ENCODE results near the gene OTULIN. TPM values are rescaled to one million over a fixed set of nuclear protein-coding genes. Genes with fewer than 3 reads are reported as not detected.

Gene OTULIN
- total RNA-seq, 1 donor from 2014 or later = 22.4 TPM

DNA sequence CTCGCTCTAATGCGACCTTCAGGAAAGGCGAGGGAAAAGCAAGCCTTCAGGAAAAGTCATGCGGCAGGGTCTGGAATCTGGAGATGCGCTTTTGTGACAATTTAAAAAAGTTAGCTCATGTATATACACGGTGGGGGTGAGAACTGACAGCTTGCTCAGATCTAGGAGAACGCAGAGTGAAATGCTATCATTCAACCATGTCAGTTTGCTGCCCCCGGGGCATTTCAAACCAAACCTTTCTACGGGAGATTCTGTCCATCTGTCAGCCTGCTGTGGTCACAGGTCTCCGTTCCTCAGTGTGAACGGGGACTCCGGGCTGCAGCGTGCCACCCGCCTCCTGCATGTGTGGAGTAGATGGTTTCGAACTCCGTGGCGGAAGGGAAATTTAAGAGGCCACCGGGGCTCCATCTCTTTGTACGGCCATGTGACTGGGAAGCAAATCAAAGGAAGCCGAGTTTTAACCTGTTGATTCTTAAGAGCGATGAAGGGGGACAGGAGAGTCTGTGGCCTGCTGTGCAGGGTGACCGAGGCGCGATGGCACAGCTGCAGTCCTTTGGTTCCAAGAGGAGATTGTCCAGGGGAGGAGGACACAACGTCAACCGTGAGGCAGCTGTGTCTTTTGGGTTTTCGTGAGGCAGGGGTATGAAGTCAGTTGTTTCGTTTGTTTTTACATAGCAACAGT, 45.9 kb downstream of the OTULIN start:
- intact Hi-C loops (cut with DNase I) = no loop called here
- DNase-seq (ENCODE audit: missing footprints) (peak; percentile 44), ATAC-seq (no peak)

- DNase-seq (ENCODE audit: missing footprints) = peak; percentile 55
- ATAC-seq = no peak
- intact Hi-C loops (cut with DNase I) = no loop called here
Observed at GRCh38 chr5:14712131-14712530, 47.6 kb downstream of the OTULIN start.

GRCh38 chr5:14712666-14713065, 48.1 kb downstream of the OTULIN start:
- DNase-seq (ENCODE audit: missing footprints) (peak; percentile 48), ATAC-seq (no peak)
- intact Hi-C loops (cut with DNase I) = no loop called here

- no peak for ATAC-seq
- intact Hi-C loops (cut with DNase I) = no loop called here
- DNase-seq (ENCODE audit: missing footprints) = peak; percentile 65
Observed at GRCh38 chr5:14713476-14714390, 49.2 kb downstream of the OTULIN start.

- DNase-seq (ENCODE audit: missing footprints) (no peak), ATAC-seq (peak; percentile 40)
- intact Hi-C loops (cut with DNase I) = no loop called here
Observed at GRCh38 chr5:14714706-14715105, 50.2 kb downstream of the OTULIN start.

DNA sequence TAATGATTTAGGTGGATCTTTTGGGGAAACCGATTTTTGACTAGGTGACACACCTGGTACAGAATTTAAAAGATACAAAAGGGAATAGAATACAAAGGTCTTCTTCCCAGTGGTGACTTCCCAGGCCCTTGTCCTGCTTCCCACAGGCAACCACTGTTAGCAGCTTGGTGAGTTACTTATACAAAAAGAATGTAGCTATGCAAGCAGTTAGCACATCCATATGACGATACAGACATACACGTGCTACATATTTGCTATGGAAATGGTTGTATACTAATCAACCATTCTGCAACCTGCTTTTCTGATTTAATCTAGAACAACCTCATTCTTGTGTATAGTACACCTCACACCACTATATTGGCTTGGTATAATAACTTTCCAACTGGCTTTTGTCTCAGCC, 51.0 kb downstream of the OTULIN start:
- ATAC-seq (no peak), DNase-seq (ENCODE audit: missing footprints) (no peak)
- intact Hi-C loops (cut with DNase I) = no loop called here

- intact Hi-C loops (cut with DNase I) = no loop called here
- no peak for ATAC-seq
- DNase-seq (ENCODE audit: missing footprints) = no peak
Observed at GRCh38 chr5:14716755-14717752, 52.5 kb downstream of the OTULIN start.

- no peak for ATAC-seq
- intact Hi-C loops (cut with DNase I) = no loop called here
- no peak for DNase-seq (ENCODE audit: missing footprints)
Observed at GRCh38 chr5:14718778-14719177, 54.3 kb downstream of the OTULIN start.

GRCh38 chr5:14720236-14720923, 55.9 kb downstream of the OTULIN start:
- DNase-seq (ENCODE audit: missing footprints) (no peak), ATAC-seq (no peak)
- intact Hi-C loops (cut with DNase I) = no loop called here

GRCh38 chr5:14721990-14722656, 57.6 kb downstream of the OTULIN start:
- no peak for DNase-seq (ENCODE audit: missing footprints)
- intact Hi-C loops (cut with DNase I) = no loop called here
- no peak for ATAC-seq

DNA sequence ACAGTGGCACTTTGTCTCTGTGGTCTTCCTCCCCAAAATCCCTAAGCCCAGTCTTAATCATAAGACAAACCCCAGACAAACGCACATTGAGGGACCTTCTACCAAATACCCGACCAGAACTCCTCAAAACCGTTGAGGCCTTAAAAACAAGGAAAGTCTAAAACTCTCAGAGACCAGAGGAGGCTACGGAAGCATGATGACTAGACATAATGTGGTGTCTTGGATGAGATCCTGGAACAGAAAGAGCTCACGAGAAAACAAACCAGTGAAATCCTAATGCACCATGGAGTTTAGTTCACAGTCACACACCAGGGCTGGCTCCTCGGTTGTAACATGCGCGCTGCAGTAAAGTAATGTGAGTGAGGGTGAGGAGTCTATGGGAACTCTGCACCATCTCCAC, 58.4 kb downstream of the OTULIN start:
- intact Hi-C loops (cut with DNase I) = no loop called here
- DNase-seq (ENCODE audit: missing footprints) = no peak
- ATAC-seq = no peak

- intact Hi-C loops (cut with DNase I) = no loop called here
- ATAC-seq (no peak), DNase-seq (ENCODE audit: missing footprints) (no peak)
Observed at GRCh38 chr5:14723701-14724132, 59.2 kb downstream of the OTULIN start.

- intact Hi-C loops (cut with DNase I) = no loop called here
- DNase-seq (ENCODE audit: missing footprints) (peak; percentile 60), ATAC-seq (peak; percentile 21)
Observed at GRCh38 chr5:14724633-14725032, 60.1 kb downstream of the OTULIN start.

GRCh38 chr5:14726066-14726838, 61.7 kb downstream of the OTULIN start:
- peak; percentile 32 for DNase-seq (ENCODE audit: missing footprints)
- no peak for ATAC-seq
- intact Hi-C loops (cut with DNase I) = loop anchor here (2.0 kb wide), 2 partner anchors 41 to 145 kb away; partner anchors contain the start of gene ANKH

DNA sequence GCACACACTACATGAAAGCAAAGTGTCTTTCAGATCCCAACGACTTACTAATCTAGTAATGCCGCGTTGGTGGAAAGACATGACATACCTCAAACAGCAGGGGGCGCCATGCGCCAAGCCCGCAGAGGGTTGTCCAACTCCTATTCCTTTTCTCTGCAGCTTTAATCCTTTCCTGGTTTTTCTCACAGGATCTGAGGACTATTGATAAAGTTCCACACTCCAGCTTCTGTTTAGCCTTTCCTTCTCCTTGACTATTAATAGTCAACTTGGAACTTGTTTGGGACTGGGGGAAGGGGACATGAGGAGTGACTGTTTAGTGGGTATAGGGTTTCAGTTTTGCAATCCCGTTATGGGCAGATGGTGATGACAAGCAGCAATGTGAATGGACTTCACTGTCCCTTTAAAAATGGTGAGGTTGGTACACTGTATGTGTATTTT, 62.9 kb downstream of the OTULIN start:
- peak; percentile 76 for ATAC-seq
- intact Hi-C loops (cut with DNase I) = loop anchor here (1.0 to 2.0 kb wide), 3 partner anchors 43 to 276 kb away; partner anchors contain the start of gene ANKH
- peak; percentile 89 for DNase-seq (ENCODE audit: missing footprints)

DNA sequence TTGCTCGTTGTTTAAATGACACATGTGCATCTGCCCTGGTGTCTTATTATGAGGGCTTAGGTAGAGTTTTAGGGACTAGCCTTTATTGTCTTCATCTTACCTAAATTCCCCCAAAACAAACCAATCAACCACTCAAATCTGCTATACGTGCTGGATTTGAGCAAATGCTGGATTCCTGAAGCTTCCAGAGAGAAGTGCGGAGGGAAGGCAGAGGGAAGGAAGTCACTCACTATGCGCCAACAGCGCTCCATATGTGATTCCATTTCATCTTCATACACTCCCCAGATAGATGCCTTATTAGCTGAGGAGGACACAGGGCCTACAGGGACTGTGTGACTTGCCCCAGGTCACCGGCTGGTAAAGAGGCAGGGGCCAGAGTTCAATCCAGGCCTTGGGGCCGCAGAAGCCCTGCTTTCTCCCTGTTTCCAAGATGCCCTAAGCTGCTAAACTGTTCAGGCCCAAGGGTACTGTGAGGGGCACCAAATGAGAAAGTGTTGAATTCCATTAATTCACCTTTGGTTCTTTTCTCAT, 63.5 kb downstream of the OTULIN start:
- peak; percentile 49 for DNase-seq (ENCODE audit: missing footprints)
- intact Hi-C loops (cut with DNase I) = loop anchor here (1.0 to 2.0 kb wide), 3 partner anchors 43 to 275 kb away; partner anchors contain the start of gene ANKH
- no peak for ATAC-seq
